Stimulated activated CD4-positive, alpha-beta T cell treated with anti-CD3 and anti-CD28 coated beads, TNF-alpha, amount 100 ng/mL, for 1 hour (primary cell): ENCODE results near the gene EXOC5.
"Not testable (repeated sequence)": the region's sequence is repeated elsewhere in the genome, so short reads cannot be mapped to it uniquely, and the experiment has no call there.

ENCODE experiments used
- DNase-seq, 3 donors: peaks; one replicate each; pipeline ENCODE4 v3.0.0-alpha.2; 2020; ENCODE audit warnings: low read depth in 3 of 3, low spot score in 1 of 3

Gene EXOC5

DNA sequence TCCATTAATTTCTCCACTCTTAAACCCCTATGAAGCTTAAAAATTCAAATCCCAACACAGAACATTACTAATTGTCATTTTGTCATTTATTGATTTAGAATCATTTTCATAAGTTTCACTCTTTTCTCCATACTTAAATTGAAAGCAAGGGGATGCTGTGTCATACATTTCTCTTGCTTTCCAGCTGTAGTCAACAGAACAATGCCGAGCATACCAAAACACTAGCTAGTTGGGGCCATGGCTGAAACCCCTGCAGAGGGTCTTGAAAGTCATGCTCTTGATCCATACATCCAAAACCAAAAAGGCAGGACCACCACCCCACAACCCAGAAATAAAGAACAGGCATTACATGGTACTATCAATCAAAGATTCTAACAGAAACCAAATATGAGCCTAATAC lies 9.0 kb downstream of the EXOC5 start:
- DNase-seq = no peak

DNA sequence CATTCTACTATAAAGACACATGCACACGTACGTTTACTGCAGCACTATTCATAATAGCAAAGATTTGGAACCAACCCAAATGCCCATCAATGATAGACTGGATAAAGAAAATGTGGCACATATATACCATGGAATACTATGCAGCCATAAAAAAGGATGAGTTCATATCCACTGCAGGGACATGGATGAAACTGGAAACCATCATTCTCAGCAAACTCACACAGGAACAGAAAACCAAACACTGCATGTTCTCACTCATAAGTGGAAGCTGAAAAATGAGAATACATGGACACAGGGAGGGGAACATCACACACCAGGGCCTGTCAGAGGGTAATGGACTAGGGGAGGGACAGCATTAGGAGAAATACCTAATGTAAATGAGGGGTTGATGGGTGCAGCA lies 10.5 kb downstream of the EXOC5 start:
- DNase-seq = not testable (repeated sequence)

DNA sequence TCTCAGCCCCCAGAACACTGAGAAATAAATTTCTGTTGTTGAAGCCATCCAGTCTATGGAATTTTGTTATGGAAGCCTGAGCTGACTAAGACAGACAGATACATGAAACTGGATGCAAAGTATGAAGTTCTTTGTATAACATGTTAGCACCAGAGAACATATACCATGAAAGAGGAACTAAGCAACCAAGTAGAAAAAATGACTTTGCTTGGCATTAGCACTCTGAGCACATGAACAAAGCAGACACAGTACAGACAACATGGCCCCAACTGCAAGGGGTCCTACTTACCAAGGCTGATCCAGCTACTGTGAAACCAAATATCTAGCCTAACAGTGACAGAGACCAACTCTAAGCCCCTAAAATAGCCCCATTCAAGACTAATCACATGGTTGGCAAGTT lies 13.8 kb downstream of the EXOC5 start:
- DNase-seq = no peak

DNA sequence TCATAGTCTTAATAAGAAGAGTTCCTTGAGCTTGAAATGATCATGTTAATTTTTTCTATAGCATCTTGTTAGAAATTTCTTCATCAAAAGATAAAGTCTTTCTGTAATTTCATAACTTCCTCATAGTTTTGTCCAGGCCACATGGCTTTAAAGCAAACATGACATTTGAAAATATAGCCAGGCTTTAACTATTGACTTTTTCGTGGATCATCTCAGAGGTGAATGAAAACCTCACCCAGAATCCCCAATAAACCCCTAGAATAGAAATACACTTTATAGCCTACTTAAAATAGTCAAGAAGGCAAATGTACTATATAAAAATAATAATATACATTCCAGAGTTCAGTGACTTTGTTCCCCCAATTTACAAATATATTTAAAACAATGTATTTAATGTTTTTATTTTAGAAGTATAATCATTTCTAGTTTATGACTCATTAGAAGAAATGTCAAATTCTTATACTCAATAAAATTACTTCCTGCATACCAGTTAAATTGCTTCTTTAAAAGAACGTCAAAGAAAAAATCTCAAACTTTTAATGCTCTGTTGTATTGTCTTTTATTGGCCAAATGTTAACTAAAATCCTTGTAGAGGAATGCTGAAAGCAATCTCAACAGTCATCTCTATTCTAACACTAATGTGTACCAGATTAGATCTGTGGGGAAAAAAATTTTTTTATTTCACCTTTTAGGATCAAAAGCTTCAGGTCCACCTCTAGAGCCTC lies 21.6 kb downstream of the EXOC5 start:
- no peak for DNase-seq

DNA sequence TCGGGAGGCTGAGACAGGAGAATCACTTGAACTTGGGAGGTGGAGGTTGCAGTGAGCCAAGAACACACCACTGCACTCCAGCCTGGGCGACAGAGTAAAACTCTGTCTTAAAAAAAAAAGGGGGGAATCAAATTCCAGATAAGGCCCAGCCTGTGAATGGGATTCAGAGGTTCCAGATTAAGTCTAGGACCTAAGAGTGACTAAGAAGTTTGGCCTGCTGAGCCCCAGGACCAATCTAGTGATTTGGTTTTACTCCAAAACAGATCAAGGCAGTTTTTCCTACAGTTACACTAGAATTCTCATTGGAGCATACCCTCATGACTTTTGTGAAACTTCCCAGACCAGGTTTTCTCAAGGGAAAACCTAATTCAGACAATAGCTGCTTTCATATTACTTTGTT lies 22.8 kb downstream of the EXOC5 start:
- DNase-seq = no peak

DNA sequence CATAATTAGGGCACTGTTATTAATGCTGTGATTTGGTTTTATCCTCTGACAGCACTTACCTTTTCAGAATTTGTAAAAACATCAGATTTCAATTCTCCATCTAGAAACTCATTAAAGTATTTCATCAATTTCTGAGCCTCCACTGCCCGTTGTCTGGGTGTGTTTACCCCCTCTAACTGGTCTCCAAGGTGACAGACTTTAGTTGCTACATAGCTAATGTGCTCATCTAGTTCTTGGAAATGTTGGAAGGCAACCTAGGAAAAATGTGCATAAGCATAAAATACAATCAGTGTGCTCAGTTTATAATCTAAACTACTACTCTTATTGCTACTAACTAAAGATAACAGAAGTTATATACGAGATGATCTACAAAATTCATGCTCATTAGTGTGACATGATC lies 24.6 kb downstream of the EXOC5 start:
- no peak for DNase-seq

DNA sequence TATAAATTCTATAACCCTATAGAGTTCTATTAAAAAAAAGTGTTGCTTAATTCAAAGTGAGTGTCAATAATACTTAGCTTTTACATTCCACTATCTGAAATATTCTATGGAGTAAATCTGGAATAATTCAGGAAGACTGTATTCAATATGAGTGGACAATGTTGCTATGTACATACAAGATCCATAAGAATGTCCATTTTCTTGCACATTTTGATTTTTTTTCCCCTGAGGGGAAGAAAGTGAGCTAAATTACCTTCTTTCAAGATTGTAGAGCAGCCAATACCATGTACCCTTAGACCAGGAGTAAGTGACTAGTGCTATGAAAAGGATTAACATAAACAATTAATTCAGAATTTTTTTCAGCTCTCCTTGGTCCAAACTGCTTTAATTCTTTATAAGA lies 25.4 kb downstream of the EXOC5 start:
- DNase-seq = no peak

- not testable (repeated sequence) for DNase-seq
Observed at GRCh38 chr14:57240115-57240514, 28.6 kb downstream of the EXOC5 start.

DNA sequence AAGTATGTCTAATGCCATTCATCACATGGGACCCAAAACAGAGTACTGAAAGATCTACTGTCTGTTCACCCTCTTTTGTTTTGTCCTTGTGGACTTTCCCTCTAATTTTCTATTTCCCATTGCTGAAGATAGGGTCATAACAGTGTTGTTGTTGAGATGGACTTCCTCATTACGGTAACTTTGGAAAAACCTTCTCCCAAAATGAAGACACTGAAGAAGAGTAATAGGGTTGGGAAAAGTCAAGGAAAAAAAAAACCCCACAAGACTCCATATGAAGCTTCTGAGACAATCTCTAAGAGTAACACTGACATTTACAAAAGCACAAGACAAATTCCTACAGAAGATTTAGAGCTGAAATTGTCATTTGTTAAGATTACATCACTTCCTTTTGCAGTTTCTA lies 36.7 kb downstream of the EXOC5 start:
- no peak for DNase-seq

DNA sequence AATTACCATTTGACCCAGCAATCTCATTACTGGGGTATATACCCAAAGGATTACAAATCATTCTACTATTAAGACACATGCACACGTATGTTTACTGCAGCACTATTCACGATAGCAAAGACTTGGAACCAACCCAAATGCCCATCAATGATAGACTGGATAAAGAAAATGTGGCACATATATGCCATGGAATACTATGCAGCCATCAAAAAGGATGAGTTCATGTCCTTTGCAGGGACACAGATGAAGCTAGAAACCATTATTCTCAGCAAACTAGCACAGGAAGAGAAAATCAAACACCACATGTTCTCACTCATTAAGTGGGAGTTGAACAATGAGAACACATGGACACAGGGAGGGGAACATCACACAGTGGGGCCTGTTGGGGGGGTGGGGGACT lies 40.4 kb downstream of the EXOC5 start:
- not testable (repeated sequence) for DNase-seq

DNA sequence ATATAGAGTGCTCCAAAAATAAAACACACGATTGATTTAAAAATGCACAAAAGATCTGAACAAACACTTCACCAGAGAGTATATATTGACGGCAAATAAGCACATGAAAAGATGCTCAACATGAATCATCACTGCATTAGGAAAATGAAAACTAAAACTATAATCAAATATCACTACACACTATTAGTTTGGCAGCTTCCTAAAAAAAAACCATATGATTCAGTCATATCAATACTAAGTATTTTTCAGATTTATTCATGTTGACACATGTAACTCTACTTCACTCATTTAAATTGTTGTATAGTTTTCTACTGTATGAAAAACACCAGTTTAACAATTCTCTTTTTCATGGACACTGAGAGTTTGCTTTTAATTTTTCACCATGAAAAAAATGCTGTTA lies 41.6 kb downstream of the EXOC5 start:
- DNase-seq = no peak

DNA sequence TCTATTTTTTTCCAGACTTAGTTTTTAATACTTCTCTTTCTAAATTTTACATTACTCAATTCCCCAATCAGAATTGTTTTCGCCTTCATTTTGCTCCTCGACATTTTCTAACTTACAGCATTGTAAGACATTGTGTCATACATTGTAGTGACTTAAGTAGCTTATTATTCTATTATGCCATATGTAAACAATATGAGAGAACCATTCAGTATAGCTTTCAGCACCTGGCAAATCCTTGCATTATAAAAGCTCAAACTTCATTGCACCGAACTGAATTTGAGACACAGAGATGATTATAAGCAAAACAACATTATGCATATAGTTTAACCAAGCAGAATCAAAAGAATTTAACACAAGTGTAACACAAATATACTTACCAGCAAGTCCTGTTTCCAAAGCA lies 46.8 kb downstream of the EXOC5 start:
- DNase-seq = no peak

DNA sequence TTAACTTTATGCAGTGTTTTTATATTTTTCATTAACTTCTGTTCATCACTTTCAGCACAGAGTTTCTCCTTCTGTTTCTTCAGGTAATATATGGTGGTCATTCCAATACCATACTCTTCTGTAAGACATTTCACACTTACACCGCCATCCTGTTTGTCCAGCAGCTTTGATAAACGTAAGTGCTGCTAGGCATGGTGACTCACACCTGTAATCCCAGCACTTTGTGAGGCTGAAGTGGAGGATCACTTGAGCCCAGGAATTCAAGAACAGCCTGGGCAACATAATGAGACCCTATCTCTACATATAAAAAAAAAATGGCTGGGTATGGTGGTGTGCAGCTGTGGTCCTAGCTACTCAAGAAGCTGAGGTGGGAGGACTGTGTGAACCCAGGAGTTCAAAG lies 55.8 kb downstream of the EXOC5 start:
- no peak for DNase-seq

DNA sequence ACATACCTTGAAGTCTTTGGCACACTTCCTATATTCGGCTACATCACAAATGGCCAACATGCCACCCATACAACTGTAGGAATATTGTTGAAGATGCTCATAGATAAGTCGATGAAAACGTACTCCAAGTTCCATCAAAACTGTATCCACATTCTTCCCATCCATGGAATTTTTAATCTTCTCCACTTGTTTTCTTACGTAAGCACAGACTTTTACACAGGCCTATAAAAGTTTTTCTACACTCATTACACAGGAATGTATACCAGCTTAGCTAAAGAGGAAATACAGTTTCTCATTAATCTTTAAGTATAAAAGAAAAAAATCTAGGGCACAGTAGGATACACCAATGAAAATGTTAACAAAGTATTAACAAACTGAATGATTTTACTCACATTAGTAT lies 59.1 kb downstream of the EXOC5 start:
- DNase-seq = no peak

DNA sequence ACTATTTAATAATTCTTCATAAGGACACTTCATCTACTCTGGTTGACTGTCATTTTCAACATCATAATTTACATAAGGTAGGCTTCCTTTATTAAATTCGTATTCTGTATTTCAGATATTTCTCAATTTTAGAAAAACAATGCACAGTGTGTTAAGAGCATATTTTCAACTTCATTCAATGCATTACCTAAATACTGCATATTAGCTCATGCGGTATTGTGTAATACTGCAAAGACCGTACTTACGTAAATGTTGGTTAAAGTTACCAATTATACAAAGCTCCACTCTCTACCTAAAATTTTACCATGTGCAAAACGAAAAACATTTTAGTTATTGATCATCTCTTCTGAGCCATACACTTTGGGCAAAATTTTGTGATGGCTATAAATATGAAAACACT lies 62.8 kb downstream of the EXOC5 start:
- no peak for DNase-seq

- not testable (repeated sequence) for DNase-seq
Observed at GRCh38 chr14:57202672-57203071, 66.0 kb downstream of the EXOC5 start.

- no peak for DNase-seq
Observed at GRCh38 chr14:57199921-57200320, 68.8 kb downstream of the EXOC5 start.

DNA sequence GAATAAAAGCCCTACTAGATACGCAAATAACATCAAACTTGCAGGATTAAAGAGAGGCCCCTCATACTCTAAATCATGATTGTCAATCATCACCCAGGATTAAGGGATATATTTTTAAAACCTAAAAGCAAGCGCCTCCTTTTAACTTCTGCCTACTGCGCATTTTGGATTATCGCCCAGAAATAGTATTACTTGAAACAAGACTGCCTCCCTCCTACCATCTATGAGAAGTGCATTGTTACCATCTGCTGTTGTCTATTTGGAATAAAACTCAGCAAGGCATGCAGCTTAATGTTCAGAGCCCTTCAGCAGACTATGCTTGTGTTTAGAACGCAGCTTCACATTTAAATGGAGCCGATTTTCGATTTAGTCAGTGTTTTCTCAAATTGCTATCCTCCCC lies 79.6 kb downstream of the EXOC5 start:
- no peak for DNase-seq

GRCh38 chr14:57182760-57183503 lies 85.8 kb downstream of the EXOC5 start:
- DNase-seq = no peak

DNA sequence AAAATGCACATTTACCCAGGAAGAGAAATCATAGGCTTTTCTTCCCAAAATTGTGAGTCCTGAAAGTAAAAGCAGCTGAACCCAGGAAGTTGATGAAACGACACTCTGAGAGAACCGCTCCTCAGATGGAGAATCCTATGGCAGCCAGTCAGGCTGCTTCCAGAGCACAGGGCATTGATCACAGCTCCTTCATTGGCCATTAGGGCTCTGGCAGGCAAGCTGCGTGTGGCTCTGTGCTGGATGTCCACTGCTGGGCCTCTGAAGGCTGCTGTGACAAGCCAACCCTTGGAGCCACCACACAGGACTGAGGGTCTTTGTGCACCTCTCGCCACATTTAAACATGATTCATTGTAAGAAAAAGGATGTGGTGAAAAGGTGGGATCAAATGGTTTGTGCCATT lies 89.4 kb downstream of the EXOC5 start:
- DNase-seq = no peak

GRCh38 chr14:57174466-57174865 lies 94.2 kb downstream of the EXOC5 start:
- DNase-seq = no peak

DNA sequence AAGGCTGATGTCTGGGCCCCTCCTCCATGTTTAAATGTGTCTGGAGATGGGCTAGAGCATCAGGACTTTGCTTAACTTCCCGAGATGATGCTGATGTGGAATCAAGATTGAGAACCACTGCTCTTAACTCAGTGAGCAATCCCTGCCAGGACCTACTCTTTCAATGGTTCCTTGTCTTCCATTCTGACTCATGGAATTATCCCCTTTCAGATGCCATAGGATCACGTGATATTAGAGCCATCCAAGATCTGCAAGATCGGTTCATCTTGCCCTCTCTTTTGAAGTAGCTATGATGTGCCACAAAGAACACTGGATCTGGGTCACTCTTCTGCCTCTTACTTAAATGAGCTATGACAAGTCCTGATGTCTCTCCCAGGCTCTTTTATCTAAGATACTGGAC lies 96.8 kb downstream of the EXOC5 start:
- no peak for DNase-seq

DNA sequence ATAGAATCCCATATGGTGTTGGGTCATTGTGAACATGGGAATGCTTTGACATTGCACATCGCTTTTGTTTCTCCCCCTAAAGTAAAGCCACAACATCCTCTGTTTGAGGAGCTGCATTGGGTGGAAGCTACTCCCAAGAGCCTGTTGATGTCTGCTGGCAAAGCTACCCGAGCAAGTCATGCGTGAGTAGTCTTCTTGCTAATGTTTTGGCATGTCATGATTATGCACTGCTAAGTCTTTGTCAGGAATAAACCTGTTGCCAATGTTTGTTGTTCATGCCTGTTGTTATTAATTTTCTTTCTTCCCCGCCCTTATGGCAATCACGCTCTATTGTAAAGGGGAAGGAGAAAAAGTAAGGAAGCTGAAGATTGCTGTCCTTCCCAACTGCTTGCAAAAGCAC lies 97.3 kb downstream of the EXOC5 start:
- no peak for DNase-seq
